RKO (cell line): ENCODE results near the gene ARMC5.
"Not testable (repeated sequence)": the region's sequence is repeated elsewhere in the genome, so short reads cannot be mapped to it uniquely, and the experiment has no call there.

ENCODE experiments used
- DNase-seq: peaks from one replicate; pipeline ENCODE4 v3.0.0-alpha.2; 2016; ENCODE audit warnings: low spot score

ARMC5 gene

GRCh38 chr16:31458844-31459686 lies at the start of gene ARMC5:
Gene ARMC5, plus strand, starts transcription at chr16:31459501. Its CDS starts 24 bp downstream, at chr16:31459525.
- peak; percentile 98 for DNase-seq

DNA sequence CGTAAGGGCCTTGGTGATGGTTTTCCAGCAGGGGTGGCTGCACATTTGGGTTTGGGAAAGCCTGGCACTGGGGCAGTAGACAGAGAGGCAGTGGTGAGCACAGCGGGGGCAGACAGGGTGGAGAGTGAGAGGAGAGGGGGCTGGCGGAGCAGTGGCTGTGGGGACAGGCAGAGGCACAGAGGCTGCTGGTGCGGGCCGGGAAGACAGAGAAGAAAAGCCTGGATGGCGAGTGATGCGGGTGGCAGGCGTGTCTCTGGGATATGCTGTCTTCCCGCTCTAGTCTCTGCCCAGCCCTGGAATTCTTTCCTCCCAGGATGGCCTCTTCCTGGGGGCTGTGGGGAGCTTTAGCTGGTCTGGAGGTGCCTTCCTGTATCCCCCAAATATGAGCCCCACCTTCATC lies 49.2 kb upstream of the ARMC5 start:
- DNase-seq: no peak

- DNase-seq: no peak
These were observed 48.1 kb upstream of the ARMC5 start for GRCh38 chr16:31411024-31411844.

GRCh38 chr16:31412750-31413149 lies 46.6 kb upstream of the ARMC5 start:
- DNase-seq: no peak

DNA sequence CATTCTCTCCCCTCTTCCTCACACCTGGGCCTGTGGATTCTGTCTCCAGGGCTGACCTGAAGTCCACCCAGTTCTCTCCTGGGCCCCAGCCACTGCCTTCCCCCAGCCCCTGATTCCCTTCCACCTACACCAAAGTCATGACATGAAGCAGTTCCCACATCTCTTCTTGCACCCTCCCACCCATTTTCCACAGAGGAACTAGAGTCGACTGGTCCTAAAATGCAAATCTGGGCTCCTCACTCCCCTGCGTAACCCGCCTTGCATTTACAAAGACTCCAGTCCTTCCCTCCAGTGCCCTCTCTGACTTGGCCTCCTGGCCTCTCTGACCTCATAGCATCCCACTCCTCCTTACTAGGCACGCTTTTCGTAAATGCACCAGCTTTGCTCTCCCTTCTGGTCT lies 45.9 kb upstream of the ARMC5 start:
- DNase-seq: no peak

DNA sequence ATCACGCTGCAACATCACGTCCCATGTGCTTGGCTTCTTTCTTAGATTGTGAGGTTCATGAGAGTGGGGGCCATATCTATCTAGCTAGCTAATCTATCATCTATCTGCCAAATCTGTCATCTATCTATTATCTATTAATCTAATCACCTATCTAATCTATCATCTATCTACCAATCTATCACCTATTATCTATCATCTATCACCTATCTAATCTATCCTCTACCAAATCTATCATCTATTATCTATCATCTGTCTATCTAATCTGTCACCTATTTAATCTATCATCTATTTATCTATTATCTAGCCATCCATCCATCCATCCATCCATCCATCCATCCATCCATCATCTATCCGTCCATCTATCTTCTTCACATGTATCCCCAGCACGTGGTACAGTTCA lies 45.4 kb upstream of the ARMC5 start:
- DNase-seq: no peak

DNA sequence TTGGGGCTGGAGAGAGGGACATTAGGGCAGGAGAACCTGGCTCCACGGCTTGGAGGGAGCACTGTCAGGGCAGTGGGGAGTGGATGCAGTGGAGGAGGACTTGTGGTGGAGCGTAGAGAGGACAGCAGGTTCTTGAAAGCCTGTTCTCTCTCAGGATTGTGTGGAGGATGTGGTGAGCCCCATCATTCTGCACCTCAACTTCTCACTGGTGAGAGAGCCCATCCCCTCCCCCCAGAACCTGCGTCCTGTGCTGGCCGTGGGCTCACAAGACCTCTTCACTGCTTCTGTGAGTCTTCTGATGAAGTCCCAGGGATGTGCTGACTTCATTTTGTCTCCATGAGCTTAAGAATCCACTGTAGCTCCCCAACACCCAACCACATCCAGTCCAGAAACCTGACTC lies 44.6 kb upstream of the ARMC5 start:
- DNase-seq: no peak

DNA sequence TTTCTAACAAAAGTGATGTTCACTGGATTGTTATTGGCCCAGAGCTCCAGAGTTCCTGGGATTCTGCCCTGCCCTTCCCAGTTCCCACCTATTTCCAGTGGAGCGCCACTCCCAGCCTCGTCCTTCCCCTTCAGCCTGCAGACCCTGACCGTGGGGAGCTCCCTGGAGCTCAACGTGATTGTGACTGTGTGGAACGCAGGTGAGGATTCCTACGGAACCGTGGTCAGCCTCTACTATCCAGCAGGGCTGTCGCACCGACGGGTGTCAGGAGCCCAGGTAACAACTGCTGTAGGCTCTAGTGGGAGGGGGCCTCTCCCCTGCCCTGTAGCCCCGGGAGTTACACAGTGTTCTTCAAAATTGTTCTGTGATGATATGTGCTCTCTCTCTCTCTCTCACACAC lies 42.9 kb upstream of the ARMC5 start:
- no peak for DNase-seq

- DNase-seq: not testable (repeated sequence)
These were observed 42.3 kb upstream of the ARMC5 start for GRCh38 chr16:31417036-31417435.

DNA sequence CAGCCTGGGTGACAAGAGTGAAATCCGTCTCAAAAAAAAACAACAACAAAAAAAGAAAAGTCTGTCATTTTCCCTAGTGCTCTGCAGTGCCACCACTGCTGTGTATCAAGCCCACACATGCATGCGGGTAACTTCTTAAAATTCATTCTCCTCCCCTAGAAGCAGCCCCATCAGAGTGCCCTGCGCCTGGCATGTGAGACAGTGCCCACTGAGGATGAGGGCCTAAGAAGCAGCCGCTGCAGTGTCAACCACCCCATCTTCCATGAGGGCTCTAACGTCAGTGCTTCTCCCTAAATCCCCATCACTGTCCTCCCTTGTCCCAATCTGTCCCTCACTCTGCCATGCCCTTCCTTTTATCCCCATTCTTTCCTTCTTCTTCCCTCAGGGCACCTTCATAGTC lies 41.4 kb upstream of the ARMC5 start:
- DNase-seq: no peak

- no peak for DNase-seq
These were observed 39.3 kb upstream of the ARMC5 start for GRCh38 chr16:31420037-31420436.

DNA sequence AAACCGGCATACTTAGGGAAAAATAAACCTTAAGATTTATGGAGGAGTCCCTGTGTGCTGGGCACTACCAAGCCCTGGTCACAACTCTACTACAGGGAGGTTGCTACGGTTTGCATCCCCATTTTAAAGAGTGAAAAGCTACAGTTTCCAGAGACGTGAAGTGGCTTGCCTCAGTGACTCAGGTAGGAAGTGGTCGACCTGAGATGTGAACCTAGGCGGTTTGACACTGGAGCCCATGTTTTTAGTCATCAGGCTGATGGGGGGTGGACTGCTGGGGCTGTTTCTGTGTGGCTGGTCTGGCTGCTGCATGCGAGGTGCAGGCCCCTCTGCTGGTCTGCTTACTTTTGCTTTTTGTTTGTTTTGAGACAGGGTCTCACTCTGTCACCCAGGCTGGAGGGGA lies 37.7 kb upstream of the ARMC5 start:
- no peak for DNase-seq

DNA sequence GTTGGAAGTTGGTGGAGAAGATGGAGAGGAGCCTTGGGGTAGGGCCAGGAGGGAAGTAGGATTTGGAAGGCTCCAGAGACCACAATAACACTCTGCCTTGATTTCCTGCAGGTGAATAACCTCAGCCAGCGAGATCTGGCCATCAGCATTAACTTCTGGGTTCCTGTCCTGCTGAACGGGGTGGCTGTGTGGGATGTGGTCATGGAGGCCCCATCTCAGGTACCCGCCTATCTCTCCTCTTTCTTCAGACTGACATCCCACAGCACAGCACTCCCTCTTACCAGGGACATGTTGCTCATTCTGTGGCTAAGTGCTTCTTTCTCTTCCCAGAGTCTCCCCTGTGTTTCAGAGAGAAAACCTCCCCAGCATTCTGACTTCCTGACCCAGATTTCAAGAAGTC lies 36.1 kb upstream of the ARMC5 start:
- DNase-seq: no peak

DNA sequence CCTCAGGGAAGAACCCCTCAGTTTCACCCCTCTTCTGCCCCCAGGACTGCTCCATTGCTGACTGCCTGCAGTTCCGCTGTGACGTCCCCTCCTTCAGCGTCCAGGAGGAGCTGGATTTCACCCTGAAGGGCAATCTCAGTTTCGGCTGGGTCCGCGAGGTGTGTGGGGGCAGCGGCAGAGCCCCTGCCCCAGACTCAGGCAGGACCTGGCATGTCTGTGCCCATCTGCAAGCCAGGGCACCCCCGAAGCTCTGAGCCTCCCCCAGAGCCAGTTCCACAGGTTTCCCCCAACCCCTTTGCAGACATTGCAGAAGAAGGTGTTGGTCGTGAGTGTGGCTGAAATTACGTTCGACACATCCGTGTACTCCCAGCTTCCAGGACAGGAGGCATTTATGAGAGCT lies 35.5 kb upstream of the ARMC5 start:
- DNase-seq: no peak

DNA sequence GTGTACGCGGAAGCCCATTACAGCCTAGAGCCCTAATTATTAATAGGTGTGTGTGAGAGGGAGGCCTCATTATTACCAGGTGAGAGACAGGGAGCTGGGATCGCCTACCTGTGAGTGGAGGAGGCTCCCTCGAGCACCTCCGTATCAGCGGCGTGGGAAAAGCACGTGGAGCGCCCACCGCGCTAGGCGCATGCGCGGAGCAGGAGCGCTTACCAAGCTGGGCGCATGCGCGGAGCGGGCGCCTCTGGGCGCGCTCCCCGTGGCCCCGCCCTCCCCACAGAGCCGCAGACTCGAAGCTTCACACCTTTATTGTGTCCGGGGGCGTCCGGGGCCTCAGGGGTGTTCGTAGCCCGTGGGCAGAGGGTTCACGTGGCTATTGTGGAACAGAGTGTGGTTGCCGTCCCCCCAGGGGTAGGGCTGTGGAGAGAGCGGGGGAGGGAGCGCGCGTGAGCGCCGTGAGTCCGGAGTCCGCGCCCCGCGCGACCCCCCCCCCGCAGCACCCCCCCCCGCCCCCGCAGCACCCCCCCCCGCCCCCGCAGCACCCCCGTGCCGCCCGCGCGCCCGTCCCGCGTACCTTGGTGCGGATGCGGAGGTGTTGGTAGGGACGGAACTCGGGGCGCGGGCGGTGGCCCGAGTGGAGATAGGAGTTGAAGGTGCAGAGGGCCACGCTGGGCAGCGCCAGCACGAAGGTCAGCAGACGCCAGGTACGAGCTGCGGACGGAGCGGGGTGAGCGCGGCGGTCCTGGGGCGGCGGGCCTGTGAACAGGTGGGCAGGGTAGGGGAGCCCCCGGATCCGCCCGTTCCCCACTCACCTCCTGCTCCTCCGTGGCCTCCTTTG lies 31.6 kb upstream of the ARMC5 start:
- no peak for DNase-seq

GRCh38 chr16:31428279-31428597 lies 31.1 kb upstream of the ARMC5 start, which contains the start of gene COX6A2:
Gene COX6A2, minus strand, starts transcription at chr16:31428360. Its CDS starts 35 bp downstream, at chr16:31428325.
- DNase-seq: no peak

DNA sequence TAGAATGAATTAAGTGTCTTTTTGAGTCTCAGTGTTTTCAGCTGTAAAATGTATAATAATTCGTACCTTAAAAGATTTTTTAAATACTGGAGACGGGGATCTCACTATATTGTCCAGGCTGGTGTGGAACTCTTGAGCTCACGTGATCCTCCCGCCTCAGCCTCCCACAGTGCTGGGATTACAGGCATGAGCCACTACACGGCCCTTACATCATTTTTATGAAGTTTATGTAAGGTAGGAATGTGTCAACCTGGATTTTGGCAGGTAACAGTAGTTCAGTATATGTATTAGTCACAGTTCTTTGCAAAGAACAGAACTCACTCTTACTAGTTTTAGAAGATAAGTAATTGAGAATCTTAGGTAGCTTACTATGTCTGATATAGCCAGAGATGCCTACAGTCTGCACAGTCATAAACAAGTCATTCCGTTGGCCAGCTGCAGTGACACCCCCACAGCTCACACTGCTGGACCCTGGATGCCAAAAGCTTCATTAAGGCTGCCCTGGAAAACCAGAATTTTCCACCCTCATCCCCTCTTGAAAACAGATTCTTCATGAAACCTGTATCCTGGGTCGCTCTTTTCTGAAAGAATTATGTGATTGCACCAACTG lies 30.6 kb upstream of the ARMC5 start:
- no peak for DNase-seq

DNA sequence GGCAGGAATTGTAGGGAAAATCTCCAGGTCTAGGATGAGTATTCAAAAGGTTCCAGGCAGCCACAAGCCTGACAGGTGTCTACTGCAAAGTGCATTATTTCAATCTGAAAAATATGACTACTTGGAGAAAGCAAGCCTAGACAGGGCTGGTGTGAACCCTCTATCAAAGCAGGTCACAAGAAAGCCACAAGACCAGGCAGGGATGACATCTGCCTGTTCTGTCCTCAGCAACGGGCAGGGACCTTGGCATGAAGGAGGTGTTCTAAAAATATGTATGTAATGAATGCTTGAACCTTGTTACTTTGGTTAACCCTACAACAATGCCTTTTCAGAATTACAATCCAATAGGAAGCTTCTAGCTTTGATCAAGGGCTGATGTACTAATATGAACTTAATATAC lies 30.0 kb upstream of the ARMC5 start:
- no peak for DNase-seq

DNA sequence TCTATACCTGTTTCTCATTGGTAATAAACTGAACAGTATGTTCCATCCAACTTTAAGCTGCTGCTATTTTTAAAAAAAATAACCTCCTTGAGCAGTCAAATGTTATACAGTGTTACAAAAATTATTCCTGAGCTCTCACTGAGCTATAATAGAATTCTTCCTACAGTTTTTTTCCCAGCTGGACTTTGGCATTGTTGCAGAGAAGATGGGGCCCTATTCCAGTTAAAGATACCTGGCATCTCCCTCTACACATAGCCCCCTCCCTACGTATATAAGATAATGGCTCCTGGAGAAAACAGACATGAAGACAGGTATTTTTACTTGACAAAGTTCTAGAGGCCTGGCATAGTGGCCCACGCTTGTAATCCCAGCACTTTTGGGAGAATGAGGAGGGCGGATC lies 29.5 kb upstream of the ARMC5 start:
- DNase-seq: no peak

GRCh38 chr16:31430380-31431052 lies 28.8 kb upstream of the ARMC5 start:
- no peak for DNase-seq
